Activated naive CD8-positive, alpha-beta T cell treated with anti-CD3 and anti-CD28 coated beads, Interleukin-2, amount 50 U/mL, for 24 hours (primary cell): ENCODE results near the gene ERBB3.
"Not testable (repeated sequence)": the region's sequence is repeated elsewhere in the genome, so short reads cannot be mapped to it uniquely, and the experiment has no call there.

Experiments
- ATAC-seq: fragments of 150-1000 bp; cut with Tn5 transposase; one replicate; pipeline ENCODE4 v1.10.0; 2021
- DNase-seq: peaks from one replicate; pipeline ENCODE4 v3.0.0; 2021
- H3K27ac Mint-ChIP-seq: one replicate; pipeline ENCODE4 v1.8.0; 2021; ENCODE audit warnings: mild to moderate bottlenecking, mixed read lengths
- H3K27me3 Mint-ChIP-seq: one replicate; pipeline ENCODE4 v1.8.0; 2021; ENCODE audit warnings: mixed read lengths
- H3K36me3 Mint-ChIP-seq: one replicate; pipeline ENCODE4 v1.8.0; 2021; ENCODE audit warnings: low read depth, mixed read lengths
- H3K4me1 Mint-ChIP-seq: one replicate; pipeline ENCODE4 v1.8.0; 2021; ENCODE audit warnings: mixed read lengths
- H3K4me3 Mint-ChIP-seq: one replicate; pipeline ENCODE4 v1.8.0; 2021; ENCODE audit warnings: mild to moderate bottlenecking, moderate library complexity, mixed read lengths
- H3K9me3 Mint-ChIP-seq: one replicate; pipeline ENCODE4 v1.8.0; 2021; ENCODE audit warnings: mixed read lengths

The ERBB3 gene

GRCh38 chr12:56061982-56062381, 18.0 kb upstream of the ERBB3 start:
- ATAC-seq (no peak), DNase-seq (no peak)
- Mint-ChIP-seq H3K9me3 (no peaks in the 10 kb centered on the region), H3K36me3 (no peaks in the 10 kb centered on the region), H3K27ac (no peak overlapping the region), H3K27me3 (peaks cover 3% of the 10 kb centered on the region), H3K4me1 (peaks cover 3% of the 10 kb centered on the region), H3K4me3 (no peak overlapping the region)

DNA sequence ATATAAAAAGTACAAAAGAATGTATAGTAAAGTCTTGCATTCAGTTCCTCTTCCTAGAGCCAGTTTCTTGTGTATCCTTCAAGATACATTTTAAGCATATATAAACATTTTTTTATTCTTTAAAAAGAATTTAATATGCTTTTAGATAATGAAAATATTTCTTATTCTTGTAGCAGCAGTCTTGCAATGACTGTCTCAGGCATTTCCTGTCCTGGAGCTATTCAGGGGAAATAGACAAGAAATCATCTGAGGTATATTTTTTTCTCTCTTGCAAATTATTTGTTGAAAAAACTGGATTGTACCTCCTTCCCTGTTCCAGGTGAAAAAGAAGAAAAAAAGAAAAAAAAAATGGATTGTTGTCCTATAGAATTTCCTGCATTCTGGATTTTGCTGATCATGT, 17.0 kb upstream of the ERBB3 start:
- Mint-ChIP-seq H3K27me3 (peaks cover 3% of the 10 kb centered on the region), H3K36me3 (no peaks in the 10 kb centered on the region), H3K4me1 (peaks cover 4% of the 10 kb centered on the region), H3K27ac (no peak overlapping the region), H3K4me3 (no peak overlapping the region), H3K9me3 (no peaks in the 10 kb centered on the region)
- ATAC-seq (no peak), DNase-seq (no peak)

DNA sequence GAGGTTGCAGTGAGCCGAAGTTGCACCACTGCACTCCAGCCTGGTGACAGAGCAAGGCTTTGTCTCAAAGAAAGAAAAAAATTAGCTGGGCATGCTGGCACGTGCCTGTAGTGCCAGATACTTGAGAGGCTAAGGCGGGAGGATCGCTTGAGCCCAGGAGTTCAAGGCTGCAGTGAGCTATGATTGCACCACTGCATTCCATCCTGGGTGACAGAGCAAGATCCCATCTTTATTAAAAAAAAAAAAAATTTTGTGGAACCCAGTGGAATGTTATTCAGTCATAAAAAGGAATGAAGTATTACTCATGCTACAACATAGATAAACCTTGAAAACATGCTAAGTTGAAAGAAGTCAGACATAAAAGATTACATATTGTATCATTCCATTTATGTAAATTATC, 8.3 kb upstream of the ERBB3 start:
- no peak for ATAC-seq
- Mint-ChIP-seq H3K27ac (no peak overlapping the region), H3K4me1 (peaks cover 4% of the 10 kb centered on the region), H3K36me3 (no peaks in the 10 kb centered on the region), H3K4me3 (no peak overlapping the region), H3K27me3 (no peaks in the 10 kb centered on the region), H3K9me3 (no peaks in the 10 kb centered on the region)
- DNase-seq = no peak

DNA sequence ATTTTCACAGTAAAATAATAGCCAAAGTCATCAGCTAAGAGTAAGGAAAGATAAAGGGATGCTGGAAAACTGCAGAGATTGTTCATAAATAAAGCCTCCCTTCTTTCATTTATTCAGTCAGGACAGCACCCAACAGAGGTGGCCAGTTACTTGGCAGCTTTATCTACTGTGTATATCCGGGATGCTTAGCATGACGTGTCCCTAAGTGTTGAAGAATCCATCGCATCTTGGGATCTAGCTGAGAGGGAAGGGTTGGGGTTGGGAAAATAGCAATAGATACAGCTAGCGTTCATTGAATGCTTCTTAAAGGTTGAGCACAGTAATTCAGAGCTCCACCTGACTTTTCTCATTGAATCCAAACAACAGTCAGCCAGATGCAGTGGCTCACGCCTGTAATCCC, 5.6 kb upstream of the ERBB3 start:
- no peaks in the 10 kb centered on the region for H3K4me1 Mint-ChIP-seq
- H3K27me3 Mint-ChIP-seq = no peaks in the 10 kb centered on the region
- no peak overlapping the region for H3K4me3 Mint-ChIP-seq
- no peaks in the 10 kb centered on the region for H3K9me3 Mint-ChIP-seq
- DNase-seq = no peak
- no peaks in the 10 kb centered on the region for H3K36me3 Mint-ChIP-seq
- no peak overlapping the region for H3K27ac Mint-ChIP-seq
- ATAC-seq = no peak

DNA sequence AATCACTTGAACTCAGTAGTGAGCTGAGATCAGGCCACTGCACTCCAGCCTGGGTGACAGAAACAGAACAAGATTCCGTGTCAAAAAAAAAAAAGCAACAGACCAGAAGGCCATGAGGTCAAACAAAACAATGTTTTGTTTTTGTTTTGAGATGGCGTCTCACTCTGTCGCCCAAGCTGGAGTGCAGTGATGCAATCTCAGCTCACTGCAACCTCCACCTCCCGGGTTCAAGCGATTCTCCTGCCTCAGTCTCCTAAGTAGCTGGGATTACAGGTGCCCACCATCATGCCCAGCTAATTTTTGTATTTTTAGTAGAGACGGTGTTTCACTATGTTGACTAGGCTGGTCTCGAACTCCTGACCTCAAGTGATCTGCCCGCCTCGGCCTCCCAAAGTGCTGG, 2.0 kb upstream of the ERBB3 start:
- DNase-seq, H3K4me3 Mint-ChIP-seq, H3K9me3 Mint-ChIP-seq, H3K4me1 Mint-ChIP-seq, ATAC-seq, H3K27ac Mint-ChIP-seq, H3K36me3 Mint-ChIP-seq: not testable (repeated sequence)
- peaks cover 11% of the 10 kb centered on the region for H3K27me3 Mint-ChIP-seq

GRCh38 chr12:56078427-56078826, 1.5 kb upstream of the ERBB3 start:
- H3K27me3 Mint-ChIP-seq = peaks cover 11% of the 10 kb centered on the region
- H3K27ac Mint-ChIP-seq = no peak overlapping the region
- peaks cover 8% of the 10 kb centered on the region for H3K4me1 Mint-ChIP-seq
- H3K9me3 Mint-ChIP-seq = no peaks in the 10 kb centered on the region
- DNase-seq = no peak
- H3K4me3 Mint-ChIP-seq = peak overlapping the region; percentile 80
- no peak for ATAC-seq
- H3K36me3 Mint-ChIP-seq = no peaks in the 10 kb centered on the region

- Mint-ChIP-seq H3K4me3 (peak overlapping the region; percentile 80), H3K27me3 (peaks cover 13% of the 10 kb centered on the region), H3K27ac (no peak overlapping the region), H3K4me1 (peaks cover 8% of the 10 kb centered on the region), H3K36me3 (no peaks in the 10 kb centered on the region), H3K9me3 (no peaks in the 10 kb centered on the region)
- ATAC-seq (peak; percentile 62), DNase-seq (peak; percentile 63)
These were observed 838 bp upstream of the ERBB3 start for GRCh38 chr12:56078931-56079722.

GRCh38 chr12:56080556-56081138, 682 bp downstream of the ERBB3 start:
- DNase-seq (no peak), ATAC-seq (no peak)
- no peaks in the 10 kb centered on the region for H3K9me3 Mint-ChIP-seq
- peaks cover 13% of the 10 kb centered on the region for H3K27me3 Mint-ChIP-seq
- no peaks in the 10 kb centered on the region for H3K36me3 Mint-ChIP-seq
- peaks cover 8% of the 10 kb centered on the region for H3K4me1 Mint-ChIP-seq
- no peak overlapping the region for H3K27ac Mint-ChIP-seq
- peak overlapping the region; percentile 80 for H3K4me3 Mint-ChIP-seq

- Mint-ChIP-seq H3K27ac (no peak overlapping the region), H3K4me3 (no peak overlapping the region), H3K27me3 (peaks cover 13% of the 10 kb centered on the region)
These were observed 1.7 kb downstream of the ERBB3 start for GRCh38 chr12:56081393-56082347.

GRCh38 chr12:56082382-56082781, 2.4 kb downstream of the ERBB3 start:
- ATAC-seq (no peak), DNase-seq (no peak)
- Mint-ChIP-seq H3K27me3 (peaks cover 13% of the 10 kb centered on the region), H3K4me3 (no peak overlapping the region), H3K36me3 (no peaks in the 10 kb centered on the region), H3K4me1 (peaks cover 8% of the 10 kb centered on the region), H3K9me3 (no peaks in the 10 kb centered on the region), H3K27ac (no peak overlapping the region)

More at GRCh38 chr12:56081393-56082347, 1.7 kb downstream of the ERBB3 start:
- Mint-ChIP-seq H3K4me1 (peaks cover 8% of the 10 kb centered on the region), H3K9me3 (no peaks in the 10 kb centered on the region), H3K36me3 (no peaks in the 10 kb centered on the region)
- ATAC-seq = no peak
- no peak for DNase-seq

- H3K27me3 Mint-ChIP-seq = peaks cover 13% of the 10 kb centered on the region
- no peak for ATAC-seq
These were observed 3.0 kb downstream of the ERBB3 start for GRCh38 chr12:56082967-56083366.

DNA sequence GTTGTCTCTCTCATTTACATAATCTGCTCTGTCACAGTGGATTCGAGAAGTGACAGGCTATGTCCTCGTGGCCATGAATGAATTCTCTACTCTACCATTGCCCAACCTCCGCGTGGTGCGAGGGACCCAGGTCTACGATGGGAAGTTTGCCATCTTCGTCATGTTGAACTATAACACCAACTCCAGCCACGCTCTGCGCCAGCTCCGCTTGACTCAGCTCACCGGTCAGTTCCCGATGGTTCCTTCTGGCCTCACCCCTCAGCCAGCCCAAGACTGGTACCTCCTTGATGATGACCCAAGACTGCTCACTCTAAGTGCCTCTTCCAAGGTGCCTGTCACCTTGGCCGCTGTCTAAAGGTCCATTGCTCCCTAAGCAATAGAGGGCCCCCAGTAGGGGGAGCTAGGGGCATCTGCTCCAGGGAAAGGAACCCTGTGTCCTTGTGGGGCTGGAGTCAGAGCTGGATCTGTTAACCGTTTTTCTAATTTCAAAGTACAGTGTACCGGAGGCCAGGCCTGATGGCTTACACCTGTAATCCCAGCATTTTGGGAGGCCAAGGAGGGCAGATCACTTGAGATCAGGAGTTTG, 5.1 kb downstream of the ERBB3 start:
- DNase-seq = peak; percentile 52
- H3K9me3 Mint-ChIP-seq = no peaks in the 10 kb centered on the region
- H3K36me3 Mint-ChIP-seq = no peaks in the 10 kb centered on the region
- H3K4me3 Mint-ChIP-seq = no peak overlapping the region
- peaks cover 13% of the 10 kb centered on the region for H3K27me3 Mint-ChIP-seq
- H3K4me1 Mint-ChIP-seq = peaks cover 5% of the 10 kb centered on the region
- no peak overlapping the region for H3K27ac Mint-ChIP-seq
- ATAC-seq = peak; percentile 25

More at GRCh38 chr12:56082967-56083366, 3.0 kb downstream of the ERBB3 start:
- H3K9me3 Mint-ChIP-seq = no peaks in the 10 kb centered on the region
- H3K4me1 Mint-ChIP-seq = peaks cover 8% of the 10 kb centered on the region
- H3K4me3 Mint-ChIP-seq = no peak overlapping the region
- no peak overlapping the region for H3K27ac Mint-ChIP-seq
- H3K36me3 Mint-ChIP-seq = no peaks in the 10 kb centered on the region
- no peak for DNase-seq

DNA sequence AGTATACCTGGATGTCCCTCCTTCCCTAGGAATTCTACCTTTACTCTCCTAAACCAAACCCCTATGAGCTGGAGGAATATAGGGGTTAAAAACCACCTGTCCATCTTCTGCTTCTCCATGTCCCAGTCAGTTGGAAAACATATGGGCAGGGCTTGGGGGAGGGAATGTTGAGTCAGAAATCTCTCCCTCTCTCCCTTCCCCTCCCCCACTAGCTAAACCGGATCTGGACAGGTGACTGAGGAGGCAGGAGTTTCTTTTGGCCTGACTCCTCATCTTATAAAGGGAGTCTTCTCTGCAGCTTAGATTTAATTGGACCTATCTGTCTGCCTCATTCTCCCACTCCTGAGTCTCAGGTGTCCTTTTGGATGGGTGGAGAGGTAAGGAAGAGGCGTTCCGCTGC, 6.1 kb downstream of the ERBB3 start:
- DNase-seq = no peak

GRCh38 chr12:56086608-56087007, 6.6 kb downstream of the ERBB3 start:
- ATAC-seq (no peak), DNase-seq (no peak)
- Mint-ChIP-seq H3K27ac (no peak overlapping the region), H3K9me3 (no peaks in the 10 kb centered on the region), H3K4me1 (no peaks in the 10 kb centered on the region), H3K27me3 (peaks cover 4% of the 10 kb centered on the region), H3K4me3 (no peak overlapping the region), H3K36me3 (no peaks in the 10 kb centered on the region)

More for the DNA sequence above, 6.1 kb downstream of the ERBB3 start:
- Mint-ChIP-seq H3K27me3 (peaks cover 8% of the 10 kb centered on the region), H3K4me1 (no peaks in the 10 kb centered on the region), H3K9me3 (no peaks in the 10 kb centered on the region), H3K4me3 (no peak overlapping the region), H3K36me3 (no peaks in the 10 kb centered on the region), H3K27ac (no peak overlapping the region)
- no peak for ATAC-seq
